Stomach smooth muscle (tissue), 2 donors: ENCODE measurements around the gene TAAR1.
"Not testable (repeated sequence)": the region's sequence is repeated elsewhere in the genome, so short reads cannot be mapped to it uniquely, and the experiment has no call there.

Experiments
- H3K27ac ChIP-seq: one replicate; pipeline ENCODE4 v1.7.0; 2013; ENCODE audit warnings: mild to moderate bottlenecking, low read length, inconsistent platforms
- H3K27me3 ChIP-seq, 2 donors: one replicate each; pipeline ENCODE4 v1.7.0; 2013; ENCODE audit warnings: low read length in 2 of 2; ENCODE audit not compliant: insufficient read depth in 2 of 2, control insufficient read depth in 1 of 2
- H3K36me3 ChIP-seq, 2 donors: one replicate each; pipeline ENCODE4 v1.7.0; 2013; ENCODE audit warnings: low read length in 2 of 2; ENCODE audit not compliant: control insufficient read depth in 2 of 2, insufficient read depth in 2 of 2
- H3K4me1 ChIP-seq: one replicate; pipeline ENCODE4 v1.7.0; 2013; ENCODE audit warnings: low read length; ENCODE audit not compliant: control insufficient read depth, insufficient read depth
- H3K4me3 ChIP-seq, 2 donors: one replicate each; pipeline ENCODE4 v1.7.0; 2013; ENCODE audit warnings: low read length in 2 of 2
- H3K9ac ChIP-seq, 2 donors: one replicate each; pipeline ENCODE4 v1.7.0; 2013; ENCODE audit warnings: low read length in 2 of 2, mild to moderate bottlenecking in 1 of 2
- H3K9me3 ChIP-seq, 2 donors: one replicate each; pipeline ENCODE4 v1.7.0; 2013; ENCODE audit warnings: low read length in 2 of 2; ENCODE audit not compliant: control insufficient read depth in 2 of 2
- donor health status: healthy.
- donor health status: Pancreatic carcinoma.

The TAAR1 gene

DNA sequence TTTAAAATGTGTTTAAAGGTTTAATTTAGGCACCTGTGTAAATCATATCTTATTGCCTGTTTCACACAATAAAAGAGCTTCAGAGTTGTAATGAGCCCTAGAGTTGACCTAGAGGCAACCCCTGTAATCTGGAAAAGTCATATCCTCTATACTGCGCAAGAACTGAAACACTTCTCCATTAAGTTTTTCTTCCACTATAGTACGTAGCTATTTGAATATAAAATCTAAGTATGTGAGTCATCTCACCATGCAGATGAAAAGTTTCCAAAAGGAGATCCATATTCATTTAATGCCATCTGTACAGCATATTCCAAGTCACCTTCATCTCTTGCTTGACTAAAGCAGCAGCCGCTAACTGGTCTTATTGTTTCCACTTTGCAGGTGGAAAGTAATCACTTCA, 26.0 kb upstream of the TAAR1 start:
- H3K4me3 ChIP-seq = no peak overlapping the region
- H3K9me3 ChIP-seq = peaks cover 0 to 3% of the 10 kb centered on the region in 2 donors
- H3K27me3 ChIP-seq = no peaks in the 10 kb centered on the region
- no peak overlapping the region for H3K27ac ChIP-seq
- no peaks in the 10 kb centered on the region for H3K36me3 ChIP-seq
- H3K4me1 ChIP-seq = no peaks in the 10 kb centered on the region
- H3K9ac ChIP-seq = no peak overlapping the region

GRCh38 chr6:132684272-132684671, 25.3 kb upstream of the TAAR1 start:
- Histone ChIP-seq H3K4me3 (no peak overlapping the region), H3K27me3 (no peaks in the 10 kb centered on the region), H3K27ac (no peak overlapping the region), H3K36me3 (no peaks in the 10 kb centered on the region), H3K9me3 (peaks cover 0 to 3% of the 10 kb centered on the region in 2 donors), H3K9ac (no peak overlapping the region), H3K4me1 (no peaks in the 10 kb centered on the region)

GRCh38 chr6:132683543-132683942, 24.6 kb upstream of the TAAR1 start:
- no peak overlapping the region for H3K4me3 ChIP-seq
- H3K27ac ChIP-seq = no peak overlapping the region

DNA sequence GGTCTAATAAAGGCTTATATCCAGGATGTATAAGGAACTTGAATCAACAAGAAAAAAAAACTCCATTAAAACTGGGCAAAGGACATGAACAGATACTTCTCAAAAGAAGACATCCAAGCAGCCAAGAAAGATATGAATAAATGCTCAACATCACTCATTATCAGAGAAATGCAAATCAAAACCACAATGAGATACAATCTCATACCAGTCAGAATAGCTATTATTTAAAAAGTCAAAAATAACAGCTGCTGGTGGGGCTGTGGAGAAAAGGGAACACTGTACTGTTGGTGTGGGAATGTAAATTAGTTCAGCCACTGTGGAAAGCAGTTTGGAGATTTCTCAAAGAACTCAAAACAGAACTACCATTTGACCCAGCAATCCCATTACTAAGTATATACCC, 20.1 kb upstream of the TAAR1 start:
- not testable (repeated sequence) for H3K27me3 ChIP-seq, H3K4me3 ChIP-seq, H3K9ac ChIP-seq, H3K36me3 ChIP-seq, H3K4me1 ChIP-seq, H3K9me3 ChIP-seq, H3K27ac ChIP-seq

More at GRCh38 chr6:132683543-132683942, 24.6 kb upstream of the TAAR1 start:
- no peaks in the 10 kb centered on the region for H3K36me3 ChIP-seq
- no peaks in the 10 kb centered on the region for H3K27me3 ChIP-seq
- no peak overlapping the region for H3K9ac ChIP-seq
- peaks cover 0 to 3% of the 10 kb centered on the region in 2 donors for H3K9me3 ChIP-seq
- no peaks in the 10 kb centered on the region for H3K4me1 ChIP-seq

DNA sequence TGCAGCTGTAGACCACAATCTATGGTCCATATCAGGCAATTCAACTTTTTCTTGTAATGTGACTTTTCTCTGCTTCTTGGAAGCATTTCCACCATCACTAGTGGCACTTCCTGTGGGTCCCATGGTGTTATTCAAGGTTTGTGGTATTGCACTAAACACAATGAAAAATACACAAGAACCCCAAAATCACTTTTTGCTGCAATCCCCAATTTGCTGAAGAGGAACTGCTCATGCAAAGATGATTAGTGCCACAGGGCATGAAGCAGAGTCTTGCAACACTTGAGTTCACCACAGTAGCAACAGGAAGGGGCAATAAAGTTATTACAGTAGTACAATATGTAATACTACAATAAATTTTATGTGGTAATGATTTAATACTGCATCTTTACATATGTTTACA, 16.8 kb upstream of the TAAR1 start:
- no peak overlapping the region for H3K27ac ChIP-seq

GRCh38 chr6:132675002-132675401, 16.0 kb upstream of the TAAR1 start:
- Histone ChIP-seq H3K36me3 (no peaks in the 10 kb centered on the region), H3K4me3 (no peak overlapping the region), H3K9me3 (no peaks in the 10 kb centered on the region), H3K4me1 (no peaks in the 10 kb centered on the region), H3K27me3 (no peaks in the 10 kb centered on the region), H3K9ac (no peak overlapping the region), H3K27ac (no peak overlapping the region)

More for the DNA sequence above, 16.8 kb upstream of the TAAR1 start:
- H3K4me1 ChIP-seq = no peaks in the 10 kb centered on the region
- H3K36me3 ChIP-seq = no peaks in the 10 kb centered on the region
- no peaks in the 10 kb centered on the region for H3K27me3 ChIP-seq
- no peak overlapping the region for H3K4me3 ChIP-seq
- no peaks in the 10 kb centered on the region for H3K9me3 ChIP-seq
- no peak overlapping the region for H3K9ac ChIP-seq

GRCh38 chr6:132673376-132674094, 14.6 kb upstream of the TAAR1 start:
- Histone ChIP-seq H3K27ac (no peak overlapping the region), H3K9me3 (no peaks in the 10 kb centered on the region), H3K9ac (no peak overlapping the region)

DNA sequence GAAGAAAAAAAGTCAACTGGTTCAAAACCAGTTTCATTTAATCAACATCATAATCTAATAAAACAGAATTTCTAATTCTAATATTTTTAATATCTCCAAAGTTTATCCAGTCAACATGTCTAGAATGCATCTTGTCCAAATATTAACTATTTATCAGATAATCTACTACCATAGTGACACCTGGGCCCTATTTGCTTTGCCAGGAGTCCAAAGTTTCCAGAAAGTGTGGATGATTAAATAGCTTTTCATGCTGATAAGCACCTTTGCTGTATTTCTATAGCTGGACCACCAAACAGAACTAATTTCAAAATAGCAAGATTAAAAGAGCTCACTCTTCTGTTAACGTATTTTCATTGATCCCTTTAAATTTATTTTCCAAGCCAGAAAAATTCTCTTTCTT, 12.3 kb upstream of the TAAR1 start:
- no peak overlapping the region for H3K4me3 ChIP-seq

More at GRCh38 chr6:132673376-132674094, 14.6 kb upstream of the TAAR1 start:
- Histone ChIP-seq H3K27me3 (no peaks in the 10 kb centered on the region), H3K4me1 (no peaks in the 10 kb centered on the region), H3K4me3 (no peak overlapping the region), H3K36me3 (no peaks in the 10 kb centered on the region)

GRCh38 chr6:132669690-132670291, 10.8 kb upstream of the TAAR1 start:
- H3K27ac ChIP-seq = no peak overlapping the region
- H3K4me3 ChIP-seq = no peak overlapping the region
- no peaks in the 10 kb centered on the region for H3K9me3 ChIP-seq
- H3K9ac ChIP-seq = no peak overlapping the region
- no peaks in the 10 kb centered on the region for H3K36me3 ChIP-seq
- H3K4me1 ChIP-seq = no peaks in the 10 kb centered on the region
- no peaks in the 10 kb centered on the region for H3K27me3 ChIP-seq

More for the DNA sequence above, 12.3 kb upstream of the TAAR1 start:
- Histone ChIP-seq H3K36me3 (no peaks in the 10 kb centered on the region), H3K4me1 (no peaks in the 10 kb centered on the region), H3K9me3 (no peaks in the 10 kb centered on the region), H3K27me3 (no peaks in the 10 kb centered on the region), H3K27ac (no peak overlapping the region), H3K9ac (no peak overlapping the region)

- no peaks in the 10 kb centered on the region for H3K36me3 ChIP-seq
- no peak overlapping the region for H3K4me3 ChIP-seq
- no peak overlapping the region for H3K9ac ChIP-seq
- H3K4me1 ChIP-seq = no peaks in the 10 kb centered on the region
- peaks cover 0 to 3% of the 10 kb centered on the region in 2 donors for H3K9me3 ChIP-seq
- no peaks in the 10 kb centered on the region for H3K27me3 ChIP-seq
- no peak overlapping the region for H3K27ac ChIP-seq
Observed at GRCh38 chr6:132666118-132666517, 7.1 kb upstream of the TAAR1 start.
